Muscle of leg (tissue), 11 donors: ENCODE data around the gene RAD50. TPM values are rescaled to one million over a fixed set of nuclear protein-coding genes. Genes with fewer than 3 reads are reported as not detected.
"Not testable (repeated sequence)": the region's sequence is repeated elsewhere in the genome, so short reads cannot be mapped to it uniquely, and the experiment has no call there.

Source experiments
- DNase-seq: peaks from one replicate; pipeline ENCODE4 v3.0.0; 2013
- H3K27ac ChIP-seq: one replicate; pipeline ENCODE4 v1.5.1; 2013; ENCODE audit warnings: mild to moderate bottlenecking, low read length, control low read depth
- H3K27me3 ChIP-seq: one replicate; pipeline ENCODE4 v1.6.1; 2013; ENCODE audit warnings: low read length; ENCODE audit not compliant: control insufficient read depth, insufficient read depth
- H3K36me3 ChIP-seq: one replicate; pipeline ENCODE4 v1.6.1; 2013; ENCODE audit warnings: low read length; ENCODE audit not compliant: control insufficient read depth, insufficient read depth
- H3K4me1 ChIP-seq: one replicate; pipeline ENCODE4 v1.6.1; 2013; ENCODE audit warnings: low read length; ENCODE audit not compliant: control insufficient read depth, insufficient read depth
- H3K4me3 ChIP-seq: one replicate; pipeline ENCODE4 v1.5.1; 2013; ENCODE audit warnings: low read length, control low read depth
- H3K9me3 ChIP-seq: replicated peaks from 2 replicates; pipeline ENCODE4 v1.6.1; 2013; ENCODE audit warnings: low read depth, low read length; ENCODE audit not compliant: control insufficient read depth
- WGBS: methylation state at CpG from one replicate; pipeline ENCODE4 v1.1.5; 2013; ENCODE audit warnings: missing lambda C conversion rate; ENCODE audit not compliant: insufficient coverage; 5-methylcytosine and 5-hydroxymethylcytosine counted together
- polyA plus RNA-seq, 8 donors: library from polyadenylated mRNA; unstranded; fragments of 120-200 nt; gene quantifications; one replicate each; pipeline versions ENCODE4 v1.2.1 to v1.2.3, GENCODE V29; 2013; ENCODE audit warnings: inconsistent platforms in 1 of 8, low replicate concordance in 1 of 8; ENCODE audit not compliant: insufficient read length in 8 of 8, insufficient read depth in 1 of 8
- total RNA-seq: library from RNA; stranded (reverse); fragments of 120-200 nt; gene quantifications from one replicate; pipeline ENCODE4 v1.2.4, GENCODE V29; 2013

Gene RAD50
- total and polyA plus RNA-seq, 9 donors, result 14.1 to 29.1 (median 22.1) TPM

- Histone ChIP-seq H3K36me3 (peaks cover 11% of the 10 kb centered on the region), H3K27ac (no peak overlapping the region), H3K9me3 (no peaks in the 10 kb centered on the region), H3K27me3 (no peaks in the 10 kb centered on the region), H3K4me1 (no peaks in the 10 kb centered on the region), H3K4me3 (no peak overlapping the region)
- WGBS, result 100% methylated on average over 2 of the region's 2 CpGs
- DNase-seq, result no peak
Measured at GRCh38 chr5:132627470-132627869, 70.7 kb downstream of the RAD50 start.

- H3K27me3 ChIP-seq, result no peaks in the 10 kb centered on the region
- H3K4me1 ChIP-seq, result no peaks in the 10 kb centered on the region
- H3K27ac ChIP-seq, result no peak overlapping the region
- no CpG with 5 or more reads among the region's 2 CpGs for WGBS
- peaks cover 11% of the 10 kb centered on the region for H3K36me3 ChIP-seq
- no peak overlapping the region for H3K4me3 ChIP-seq
- H3K9me3 ChIP-seq, result no peaks in the 10 kb centered on the region
- no peak for DNase-seq
Measured at GRCh38 chr5:132628814-132629213, 72.0 kb downstream of the RAD50 start.

GRCh38 chr5:132629230-132629944, 72.6 kb downstream of the RAD50 start:
- H3K27me3 ChIP-seq, result no peaks in the 10 kb centered on the region
- no peak overlapping the region for H3K27ac ChIP-seq
- DNase-seq, result no peak
- no peak overlapping the region for H3K4me3 ChIP-seq
- no peaks in the 10 kb centered on the region for H3K4me1 ChIP-seq
- 94% methylated on average over 2 of the region's 5 CpGs for WGBS
- peaks cover 11% of the 10 kb centered on the region for H3K36me3 ChIP-seq
- H3K9me3 ChIP-seq, result no peaks in the 10 kb centered on the region

GRCh38 chr5:132633587-132633986, 76.8 kb downstream of the RAD50 start:
- DNase-seq, H3K27ac ChIP-seq, H3K9me3 ChIP-seq, H3K4me1 ChIP-seq, H3K27me3 ChIP-seq, H3K4me3 ChIP-seq: not testable (repeated sequence)
- no CpG with 5 or more reads among the region's 4 CpGs for WGBS
- H3K36me3 ChIP-seq, result peaks cover 19% of the 10 kb centered on the region

DNA sequence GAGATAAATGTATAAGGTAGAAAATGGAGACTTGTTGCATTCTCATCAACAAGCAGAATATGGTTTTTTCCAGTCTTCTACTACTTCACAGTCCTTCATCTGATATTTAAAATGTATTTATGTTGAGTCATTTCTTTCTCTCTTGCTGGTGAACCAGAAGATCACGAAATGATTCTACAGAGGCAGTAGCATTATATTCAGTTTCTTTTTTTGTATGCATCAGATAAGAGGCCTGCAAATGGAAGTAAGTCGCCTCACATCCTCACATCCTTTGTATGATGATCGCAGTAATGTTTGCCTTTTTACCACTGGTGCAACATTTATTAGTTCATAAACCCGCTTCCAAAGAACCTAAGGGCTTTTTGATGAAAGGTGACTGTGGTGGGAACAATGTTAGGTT, 79.1 kb downstream of the RAD50 start:
- no CpG with 5 or more reads among the region's 4 CpGs for WGBS
- H3K36me3 ChIP-seq, result peaks cover 26% of the 10 kb centered on the region
- no peak for DNase-seq

GRCh38 chr5:132637241-132637640, 80.5 kb downstream of the RAD50 start:
- no peaks in the 10 kb centered on the region for H3K9me3 ChIP-seq
- no peaks in the 10 kb centered on the region for H3K4me1 ChIP-seq
- no peaks in the 10 kb centered on the region for H3K27me3 ChIP-seq
- H3K36me3 ChIP-seq, result peaks cover 37% of the 10 kb centered on the region
- 100% methylated on average over 3 of the region's 4 CpGs for WGBS
- H3K27ac ChIP-seq, result no peak overlapping the region
- H3K4me3 ChIP-seq, result no peak overlapping the region
- DNase-seq, result no peak

More for the DNA sequence above, 79.1 kb downstream of the RAD50 start:
- H3K4me3 ChIP-seq, result no peak overlapping the region
- no peaks in the 10 kb centered on the region for H3K4me1 ChIP-seq
- H3K9me3 ChIP-seq, result no peaks in the 10 kb centered on the region
- H3K27me3 ChIP-seq, result no peaks in the 10 kb centered on the region
- no peak overlapping the region for H3K27ac ChIP-seq

DNA sequence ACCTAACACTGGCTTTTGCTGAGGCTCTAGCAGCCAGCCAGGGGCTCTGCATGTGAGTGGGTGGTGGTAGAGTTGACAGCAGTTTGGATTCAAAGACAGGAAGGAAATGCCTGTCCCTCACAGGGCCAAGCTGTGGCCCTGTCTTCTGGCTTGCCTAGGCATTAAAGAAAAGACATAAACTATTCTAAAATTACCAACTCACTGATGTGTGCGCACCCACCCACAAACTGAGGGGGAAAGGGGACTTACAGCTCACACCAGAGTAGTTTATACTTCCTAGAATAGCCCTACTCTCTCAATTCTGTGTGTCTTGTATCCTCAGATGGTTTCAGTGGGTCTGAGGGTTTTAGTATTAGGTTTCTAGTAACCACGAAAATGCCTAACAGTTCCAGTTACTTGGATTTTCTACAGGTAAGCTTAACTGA, 82.9 kb downstream of the RAD50 start:
- Histone ChIP-seq H3K36me3 (peaks cover 46% of the 10 kb centered on the region), H3K4me1 (no peaks in the 10 kb centered on the region), H3K27ac (no peak overlapping the region), H3K4me3 (no peak overlapping the region), H3K27me3 (no peaks in the 10 kb centered on the region), H3K9me3 (no peaks in the 10 kb centered on the region)
- no peak for DNase-seq
- no CpG with 5 or more reads among the region's 2 CpGs for WGBS

DNA sequence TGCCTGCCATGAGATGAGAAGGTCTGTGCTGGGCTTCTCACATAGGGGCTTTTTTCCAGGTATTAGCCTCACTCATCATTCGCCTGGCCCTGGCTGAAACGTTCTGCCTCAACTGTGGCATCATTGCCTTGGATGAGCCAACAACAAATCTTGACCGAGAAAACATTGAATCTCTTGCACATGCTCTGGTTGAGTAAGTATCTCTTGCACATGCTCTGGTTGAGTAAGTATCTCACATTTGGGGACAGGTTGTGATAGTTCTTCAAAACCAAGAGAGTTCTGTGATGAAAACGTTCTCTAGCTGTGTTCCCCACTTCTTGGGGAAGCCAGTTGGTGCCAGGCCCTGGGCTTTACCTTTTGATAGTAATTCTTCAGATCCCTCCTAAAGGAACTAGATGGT, 83.8 kb downstream of the RAD50 start:
- 82% methylated on average over 2 of the region's 4 CpGs for WGBS
- peaks cover 46% of the 10 kb centered on the region for H3K36me3 ChIP-seq
- no peak for DNase-seq

GRCh38 chr5:132641241-132641723, 84.5 kb downstream of the RAD50 start:
- H3K4me1 ChIP-seq, result no peaks in the 10 kb centered on the region
- no peak overlapping the region for H3K27ac ChIP-seq
- H3K4me3 ChIP-seq, result no peak overlapping the region
- H3K9me3 ChIP-seq, result no peaks in the 10 kb centered on the region
- peaks cover 46% of the 10 kb centered on the region for H3K36me3 ChIP-seq
- no peaks in the 10 kb centered on the region for H3K27me3 ChIP-seq
- WGBS, result no CpG with 5 or more reads among the region's 3 CpGs
- no peak for DNase-seq

More for the DNA sequence above, 83.8 kb downstream of the RAD50 start:
- no peak overlapping the region for H3K4me3 ChIP-seq
- no peaks in the 10 kb centered on the region for H3K4me1 ChIP-seq
- H3K27ac ChIP-seq, result no peak overlapping the region
- no peaks in the 10 kb centered on the region for H3K27me3 ChIP-seq
- no peaks in the 10 kb centered on the region for H3K9me3 ChIP-seq

GRCh38 chr5:132641841-132642240, 85.1 kb downstream of the RAD50 start:
- H3K27ac ChIP-seq, result no peak overlapping the region
- no peaks in the 10 kb centered on the region for H3K4me1 ChIP-seq
- H3K27me3 ChIP-seq, result no peaks in the 10 kb centered on the region
- no peak overlapping the region for H3K4me3 ChIP-seq
- 92% methylated on average over 2 of the region's 3 CpGs for WGBS
- no peaks in the 10 kb centered on the region for H3K9me3 ChIP-seq
- H3K36me3 ChIP-seq, result peaks cover 46% of the 10 kb centered on the region
- no peak for DNase-seq
